Pancreas (tissue), 10 donors: Measurements from ENCODE around the gene SCCPDH. TPM values are rescaled to one million over a fixed set of nuclear protein-coding genes. Genes with fewer than 3 reads are reported as not detected.
A peak's percentile ranks its signal among the peaks of the same experiment; 100 is the strongest.

ENCODE experiments used
- ATAC-seq, 4 donors: fragments of 200-7000 bp; cut with Tn5 transposase; one replicate each; pipeline versions ENCODE4 v1.8.0 to v1.9.1; 2020; ENCODE audit warnings: mild to moderate bottlenecking in 4 of 4, moderate library complexity in 4 of 4
- DNase-seq, 6 donors: peaks; one replicate each; pipeline ENCODE4 v3.0.0-alpha.2; 2020
- FAIRE-seq: peaks from 2 replicates; lab custom pipeline; 2012; peaks lifted over from hg19 to GRCh38; lab: Jason Lieb, UNC
- H3K27ac ChIP-seq, 4 donors: fragments of 200-600 bp; sonication (generic); 1 replicate in 3 of 4; 2 replicates in 1 of 4; pipeline versions ENCODE4 v1.5.0 to v1.8.0; 2020
- H3K27me3 ChIP-seq, 4 donors: fragments of 200-600 bp; one replicate each; pipeline ENCODE4 v1.8.0; 2021
- H3K36me3 ChIP-seq, 3 donors: fragments of 200-600 bp; sonication (generic) in 1 of 3; one replicate each; pipeline versions ENCODE4 v1.5.0 to v1.8.0; 2020 to 2021
- H3K4me1 ChIP-seq, 3 donors: fragments of 200-600 bp; one replicate each; pipeline ENCODE4 v1.8.0; 2021
- H3K4me3 ChIP-seq, 4 donors: fragments of 200-600 bp; sonication (generic) in 2 of 4; one replicate each; pipeline versions ENCODE4 v1.5.0 to v1.8.0; 2020 to 2021
- H3K9me3 ChIP-seq, 4 donors: fragments of 200-600 bp; one replicate each; pipeline ENCODE4 v1.8.0; 2021
- WGBS, 2 donors: extraction: QIAGEN DNeasy Blood & Tissue Kit; methylation state at CpG; one replicate each; pipeline ENCODE4 v1.1.7; 2013; 5-methylcytosine and 5-hydroxymethylcytosine counted together
- intact Hi-C, 3 donors: fragments of 100-400 bp; cut with DNase I; formaldehyde crosslinking; loops; one replicate each; pipeline versions ENCODE4 v1.11.1 to v1.14.2; 2022
- polyA plus RNA-seq, 2 donors: library from polyadenylated mRNA; stranded (reverse); fragments of 200-250 nt; gene quantifications; one replicate each; pipeline ENCODE4 v1.2.3, GENCODE V29; 2013
- total RNA-seq, 6 donors: library from RNA; stranded (reverse); fragmentation: NEBNext Ultra II Directional in 4 of 6; extraction: Animal tissue kit (Norgen Biotek cat#: 25700) in 4 of 6; gene quantifications; one replicate each; pipeline versions ENCODE4 v1.2.1 to v1.2.4, GENCODE V29; 2021 to 2023
- TF ChIP-seq, protein P1 (sequence below), 4 donors: fragments of 200-600 bp; sonication (generic) in 3 of 4; IDR thresholded peaks; one replicate each; pipeline versions ENCODE4 v1.5.0 to v1.8.0; 2021; ENCODE audit warnings: antibody characterized with exemption in 4 of 4
- donor health status: healthy with polysubstance abuse.
- donor health status: DM: no; HTN: no; CAD: no; lungs with moderate emphysema.
- donor health status: DM: no; HTN: no; CAD: no.
- donor health status: control.
- donor health status: control.
- donor health status: Bipolar disorder and iron deficiency.
- donor health status: DM: yes; HTN: yes; CAD: no.
- donor health status: DM: no; HTN: no; CAD: no.
- donor health status: DM: no; HTN: no; CAD: no.
- donor health status: DM: yes; HTN: yes; CAD: no.

The SCCPDH gene, protein sequence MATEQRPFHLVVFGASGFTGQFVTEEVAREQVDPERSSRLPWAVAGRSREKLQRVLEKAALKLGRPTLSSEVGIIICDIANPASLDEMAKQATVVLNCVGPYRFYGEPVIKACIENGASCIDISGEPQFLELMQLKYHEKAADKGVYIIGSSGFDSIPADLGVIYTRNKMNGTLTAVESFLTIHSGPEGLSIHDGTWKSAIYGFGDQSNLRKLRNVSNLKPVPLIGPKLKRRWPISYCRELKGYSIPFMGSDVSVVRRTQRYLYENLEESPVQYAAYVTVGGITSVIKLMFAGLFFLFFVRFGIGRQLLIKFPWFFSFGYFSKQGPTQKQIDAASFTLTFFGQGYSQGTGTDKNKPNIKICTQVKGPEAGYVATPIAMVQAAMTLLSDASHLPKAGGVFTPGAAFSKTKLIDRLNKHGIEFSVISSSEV
- total RNA-seq (10 to 100 TPM in 4 of 6 donors, 1 to 10 TPM in 2; 8.9 to 17.9 (median 11.9) TPM), polyA plus RNA-seq (10 to 100 TPM in 1 of 2 donors, 1 to 10 TPM in 1; 6.9 to 17.8 TPM)

DNA sequence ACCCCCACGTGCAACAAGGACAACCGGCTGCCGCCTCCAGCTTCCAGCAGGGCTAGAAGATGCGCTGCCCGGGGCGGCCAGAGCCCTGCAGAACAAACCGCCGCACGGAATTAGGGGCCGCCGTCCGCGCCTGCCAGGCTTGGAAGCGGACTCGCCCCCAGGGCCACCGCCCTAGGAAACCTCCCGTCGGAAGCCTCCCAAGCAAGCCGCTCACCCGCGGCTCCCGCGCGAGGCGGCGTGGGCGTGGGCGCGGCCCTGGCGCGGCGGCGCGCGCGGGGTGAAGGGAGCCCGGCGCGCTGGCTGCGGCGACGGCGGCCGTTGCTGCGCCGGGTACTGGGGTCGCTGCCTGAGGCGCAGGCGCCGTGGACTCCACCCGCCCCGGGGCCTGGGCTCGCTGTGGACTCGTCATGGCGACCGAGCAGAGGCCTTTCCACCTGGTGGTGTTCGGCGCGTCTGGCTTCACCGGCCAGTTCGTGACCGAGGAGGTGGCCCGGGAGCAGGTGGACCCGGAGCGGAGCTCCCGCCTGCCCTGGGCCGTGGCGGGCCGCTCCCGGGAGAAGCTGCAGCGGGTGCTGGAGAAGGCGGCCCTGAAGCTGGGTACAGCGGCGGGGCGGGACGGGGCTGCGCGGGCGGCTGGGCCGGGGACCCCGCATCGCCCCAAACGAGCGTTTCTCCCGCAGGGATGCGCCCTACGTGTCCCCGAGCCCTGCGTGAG, at the start of gene SCCPDH:
SCCPDH (plus strand) TSS at position 394 of the 715 bp plus-strand sequence; CDS start at position 408, 14 bp downstream.
- no peak for FAIRE-seq
- H3K27me3 ChIP-seq: no peaks in the 10 kb centered on the region
- peak within 1 kb of the TSS; percentile 56 to 81 (median 78) for H3K27ac ChIP-seq
- TF ChIP-seq, protein P1, sequence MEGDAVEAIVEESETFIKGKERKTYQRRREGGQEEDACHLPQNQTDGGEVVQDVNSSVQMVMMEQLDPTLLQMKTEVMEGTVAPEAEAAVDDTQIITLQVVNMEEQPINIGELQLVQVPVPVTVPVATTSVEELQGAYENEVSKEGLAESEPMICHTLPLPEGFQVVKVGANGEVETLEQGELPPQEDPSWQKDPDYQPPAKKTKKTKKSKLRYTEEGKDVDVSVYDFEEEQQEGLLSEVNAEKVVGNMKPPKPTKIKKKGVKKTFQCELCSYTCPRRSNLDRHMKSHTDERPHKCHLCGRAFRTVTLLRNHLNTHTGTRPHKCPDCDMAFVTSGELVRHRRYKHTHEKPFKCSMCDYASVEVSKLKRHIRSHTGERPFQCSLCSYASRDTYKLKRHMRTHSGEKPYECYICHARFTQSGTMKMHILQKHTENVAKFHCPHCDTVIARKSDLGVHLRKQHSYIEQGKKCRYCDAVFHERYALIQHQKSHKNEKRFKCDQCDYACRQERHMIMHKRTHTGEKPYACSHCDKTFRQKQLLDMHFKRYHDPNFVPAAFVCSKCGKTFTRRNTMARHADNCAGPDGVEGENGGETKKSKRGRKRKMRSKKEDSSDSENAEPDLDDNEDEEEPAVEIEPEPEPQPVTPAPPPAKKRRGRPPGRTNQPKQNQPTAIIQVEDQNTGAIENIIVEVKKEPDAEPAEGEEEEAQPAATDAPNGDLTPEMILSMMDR (IDR thresholded peaks at IDR 0.05): no peak
- H3K4me3 ChIP-seq: peak within 1 kb of the TSS; percentile 66 to 96 (median 90)
- no peaks in the 10 kb centered on the region for H3K9me3 ChIP-seq
- peak; percentile 63 to 92 (median 74) for DNase-seq
- peak; percentile 94 to 96 (median 94) for ATAC-seq
- intact Hi-C loops: no loop called here
- WGBS, 2 donors: 0% methylated on average over 85 to 89 of the region's 89 CpGs
- peaks cover 0 to 4% (median 0%) of the 10 kb centered on the region in 3 donors for H3K4me1 ChIP-seq
- H3K36me3 ChIP-seq: peaks cover 0 to 16% (median 0%) of the 10 kb centered on the region in 3 donors

DNA sequence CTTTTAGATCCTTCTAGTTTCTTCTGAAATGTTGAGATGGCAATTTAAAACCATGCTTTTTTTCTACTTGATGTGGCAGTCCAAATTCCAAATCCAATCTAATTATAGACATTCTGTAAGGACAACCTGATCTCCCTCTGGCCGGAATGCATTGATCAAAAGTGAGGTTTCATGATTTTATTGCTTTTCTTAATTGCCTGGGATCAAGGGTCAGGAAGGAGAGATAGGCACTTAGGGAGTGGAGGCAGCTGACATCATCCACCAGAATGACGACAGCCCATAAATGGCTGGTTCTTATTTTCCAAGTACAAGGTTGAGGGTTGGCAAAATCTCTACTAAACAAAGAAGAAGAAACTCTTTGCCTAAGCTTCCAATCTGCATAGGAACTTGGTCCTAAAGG, 46.4 kb upstream of the SCCPDH start:
- FAIRE-seq (peak; percentile 32), DNase-seq (no peak), ATAC-seq (no peak)
- Histone ChIP-seq H3K27me3 (no peaks in the 10 kb centered on the region), H3K4me3 (no peak overlapping the region), H3K9me3 (no peaks in the 10 kb centered on the region), H3K4me1 (no peaks in the 10 kb centered on the region), H3K27ac (no peak overlapping the region), H3K36me3 (no peaks in the 10 kb centered on the region)
- intact Hi-C loops: no loop called here
- TF ChIP-seq, protein P1 (IDR thresholded peaks at IDR 0.05): no peak
- 51 to 62% methylated on average over 2 of the region's 2 CpGs for WGBS, 2 donors

DNA sequence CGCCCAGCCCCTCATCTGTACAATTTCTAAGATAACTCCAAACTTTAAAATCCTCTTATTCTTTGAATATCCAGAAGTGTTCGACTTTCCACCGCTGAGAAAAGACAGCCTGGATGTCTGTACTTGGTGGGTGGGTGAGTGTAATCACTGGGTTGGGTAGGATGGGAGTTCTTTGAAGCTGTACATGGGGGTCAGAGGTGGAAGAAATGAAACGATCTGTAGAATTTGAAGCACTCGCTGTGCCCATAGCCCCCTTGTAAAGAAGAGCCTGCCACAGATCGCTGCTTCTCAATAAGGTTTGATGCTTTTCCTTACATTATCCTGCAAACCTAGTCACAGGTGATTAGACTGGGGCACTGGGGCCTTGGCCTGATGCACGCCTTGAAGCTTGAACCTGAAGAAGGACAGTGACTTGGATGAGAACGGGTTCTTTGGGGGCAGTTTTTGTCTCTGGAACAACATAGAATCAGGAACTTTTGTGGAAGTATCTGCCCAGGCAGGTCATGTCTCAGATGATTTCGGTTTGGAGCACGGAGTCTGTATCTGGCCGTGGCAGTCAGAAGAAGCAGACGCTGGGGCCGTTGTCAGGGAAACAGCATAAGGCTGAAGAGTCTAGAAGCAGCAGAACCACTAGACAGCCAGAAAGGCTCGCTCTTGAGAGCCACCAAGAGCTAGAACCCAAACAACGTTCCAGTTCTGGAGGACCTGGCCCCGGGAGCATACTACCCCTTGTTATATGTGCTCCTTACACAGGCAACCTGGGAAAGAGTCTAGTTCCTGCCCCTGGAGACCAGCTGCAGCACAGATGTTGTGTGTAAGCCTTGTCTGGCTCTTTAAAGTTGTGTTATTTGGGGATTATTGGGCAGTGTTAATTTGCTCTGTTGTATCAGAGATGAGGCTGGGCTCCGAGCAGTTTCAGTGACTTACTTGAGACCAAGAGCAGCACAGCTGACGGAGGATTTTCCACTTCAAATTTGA, 45.1 kb upstream of the SCCPDH start:
- no peak for DNase-seq
- intact Hi-C loops: no loop called here

DNA sequence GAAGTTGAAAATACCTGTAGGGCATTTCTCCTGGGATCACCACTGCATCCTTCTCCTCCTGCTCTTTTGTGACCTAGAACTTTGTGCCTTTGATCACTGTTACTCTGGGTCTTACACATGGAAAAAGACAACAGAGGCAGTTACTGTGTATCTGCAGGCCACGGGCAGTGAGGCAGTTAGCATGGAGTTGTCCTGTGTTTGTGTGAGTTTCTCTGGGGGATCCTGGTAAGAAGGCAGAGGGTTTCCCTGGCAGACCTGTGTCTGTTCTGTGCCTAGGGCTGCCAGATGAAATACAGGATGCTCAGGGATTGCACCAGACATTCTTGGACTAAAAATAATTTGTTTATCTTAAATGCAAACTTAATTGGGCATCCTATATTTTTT, 44.4 kb upstream of the SCCPDH start:
- FAIRE-seq (no peak), ATAC-seq (no peak), DNase-seq (no peak)
- 57 to 76% methylated on average over 1 of the region's 1 CpG for WGBS, 2 donors
- H3K4me1 ChIP-seq: no peaks in the 10 kb centered on the region
- intact Hi-C loops: no loop called here
- no peaks in the 10 kb centered on the region for H3K9me3 ChIP-seq
- no peak overlapping the region for H3K4me3 ChIP-seq
- H3K27ac ChIP-seq: no peak overlapping the region
- no peaks in the 10 kb centered on the region for H3K27me3 ChIP-seq
- TF ChIP-seq, protein P1 (IDR thresholded peaks at IDR 0.05): no peak
- H3K36me3 ChIP-seq: no peaks in the 10 kb centered on the region

More for the DNA sequence above, 45.1 kb upstream of the SCCPDH start:
- no peak overlapping the region for H3K4me3 ChIP-seq
- H3K27ac ChIP-seq: no peak overlapping the region
- H3K4me1 ChIP-seq: no peaks in the 10 kb centered on the region
- no peaks in the 10 kb centered on the region for H3K27me3 ChIP-seq
- no peaks in the 10 kb centered on the region for H3K9me3 ChIP-seq
- FAIRE-seq (no peak), ATAC-seq (peak in 1 of 4 donors; percentile 37)
- no peaks in the 10 kb centered on the region for H3K36me3 ChIP-seq
- WGBS, 2 donors: 72 to 74% methylated on average over 18 of the region's 18 CpGs
- TF ChIP-seq, protein P1 (IDR thresholded peaks at IDR 0.05): no peak
